Measurements from ENCODE around the gene IRAK1.
"Not testable (repeated sequence)": the region's sequence is repeated elsewhere in the genome, so short reads cannot be mapped to it uniquely, and the experiment has no call there.

IRAK1 gene

GRCh38 chrX:153995504-153995903 is 24.2 kb downstream of the IRAK1 start:
- no peaks in the 10 kb centered on the region for H3K27me3 ChIP-seq (replicated peaks)
- DNase-seq, result no peak
- in situ Hi-C loops (cut with HindIII; ENCODE audit: low pct_ligation_motif_present, low sequenced_read_pairs), result no loop called here
- H3K27ac ChIP-seq, result no peak overlapping the region
- H3K4me3 ChIP-seq (ENCODE audit: low read depth, low read length), result no peak overlapping the region
- H3K36me3 ChIP-seq (replicated peaks), result no peaks in the 10 kb centered on the region
- TF ChIP-seq CTCF (IDR thresholded peaks at IDR 0.05; ENCODE audit: low read depth, low read length, missing control alignments), result no peak

GRCh38 chrX:153994398-153994797 is 25.3 kb downstream of the IRAK1 start:
- in situ Hi-C loops (cut with HindIII; ENCODE audit: low pct_ligation_motif_present, low sequenced_read_pairs); H3K36me3 ChIP-seq (replicated peaks); DNase-seq; H3K4me3 ChIP-seq (ENCODE audit: low read depth, low read length); H3K27ac ChIP-seq; H3K27me3 ChIP-seq (replicated peaks): not testable (repeated sequence)

- in situ Hi-C loops (cut with HindIII; ENCODE audit: low pct_ligation_motif_present, low sequenced_read_pairs), result no loop called here
- H3K27ac ChIP-seq, result no peak overlapping the region
- no peak for DNase-seq
- no peak overlapping the region for H3K4me3 ChIP-seq (ENCODE audit: low read depth, low read length)
- no peak for TF ChIP-seq CTCF (IDR thresholded peaks at IDR 0.05; ENCODE audit: low read depth, low read length, missing control alignments)
- H3K36me3 ChIP-seq (replicated peaks), result no peaks in the 10 kb centered on the region
- no peaks in the 10 kb centered on the region for H3K27me3 ChIP-seq (replicated peaks)
These were observed 25.7 kb downstream of the IRAK1 start for GRCh38 chrX:153993978-153994377.

GRCh38 chrX:153993079-153993478 is 26.6 kb downstream of the IRAK1 start:
- no peaks in the 10 kb centered on the region for H3K36me3 ChIP-seq (replicated peaks)
- DNase-seq, result no peak
- no peak for TF ChIP-seq CTCF (IDR thresholded peaks at IDR 0.05; ENCODE audit: low read depth, low read length, missing control alignments)
- no peaks in the 10 kb centered on the region for H3K27me3 ChIP-seq (replicated peaks)
- H3K4me3 ChIP-seq (ENCODE audit: low read depth, low read length), result no peak overlapping the region
- no peak overlapping the region for H3K27ac ChIP-seq
- in situ Hi-C loops (cut with HindIII; ENCODE audit: low pct_ligation_motif_present, low sequenced_read_pairs), result no loop called here

- H3K4me3 ChIP-seq (ENCODE audit: low read depth, low read length), result no peak overlapping the region
- no peak overlapping the region for H3K27ac ChIP-seq
- no peaks in the 10 kb centered on the region for H3K27me3 ChIP-seq (replicated peaks)
- in situ Hi-C loops (cut with HindIII; ENCODE audit: low pct_ligation_motif_present, low sequenced_read_pairs), result no loop called here
- no peaks in the 10 kb centered on the region for H3K36me3 ChIP-seq (replicated peaks)
- no peak for DNase-seq
- no peak for TF ChIP-seq CTCF (IDR thresholded peaks at IDR 0.05; ENCODE audit: low read depth, low read length, missing control alignments)
These were observed 27.5 kb downstream of the IRAK1 start for GRCh38 chrX:153992180-153992579.

GRCh38 chrX:153991013-153991580 is 28.6 kb downstream of the IRAK1 start:
- Histone ChIP-seq H3K27me3 (replicated peaks) (no peaks in the 10 kb centered on the region), H3K4me3 (ENCODE audit: low read depth, low read length) (no peak overlapping the region), H3K27ac (no peak overlapping the region), H3K36me3 (replicated peaks) (no peaks in the 10 kb centered on the region)
- DNase-seq, result no peak
- in situ Hi-C loops (cut with HindIII; ENCODE audit: low pct_ligation_motif_present, low sequenced_read_pairs), result no loop called here
- no peak for TF ChIP-seq CTCF (IDR thresholded peaks at IDR 0.05; ENCODE audit: low read depth, low read length, missing control alignments)
